Upper lobe of left lung (tissue), 4 donors: ENCODE data around the gene MTCL1.
A peak's percentile ranks its signal among the peaks of the same experiment; 100 is the strongest.

Source experiments
- POLR2A ChIP-seq, 4 donors: fragments of 450-650 bp; IDR thresholded peaks; one replicate each; pipeline ENCODE4 v1.5.1; 2016 to 2017; ENCODE audit warnings: antibody characterized with exemption in 4 of 4, mild to moderate bottlenecking in 2 of 4
- POLR2AphosphoS5 ChIP-seq, 2 donors: sonication (generic); formaldehyde crosslinking; IDR thresholded peaks; one replicate each; pipeline ENCODE4 v1.5.1; 2017; ENCODE audit warnings: antibody characterized with exemption in 2 of 2
- TF ChIP-seq, protein P1 (sequence below), 6 experiments: fragments of 450-650 bp in 4 of 6; fragments of 200-600 bp in 2 of 6; sonication (generic) in 2 of 6; IDR thresholded peaks; one replicate each; pipeline ENCODE4 v1.5.1; 2016 to 2019; ENCODE audit warnings: antibody characterized with exemption in 6 of 6

DNA sequence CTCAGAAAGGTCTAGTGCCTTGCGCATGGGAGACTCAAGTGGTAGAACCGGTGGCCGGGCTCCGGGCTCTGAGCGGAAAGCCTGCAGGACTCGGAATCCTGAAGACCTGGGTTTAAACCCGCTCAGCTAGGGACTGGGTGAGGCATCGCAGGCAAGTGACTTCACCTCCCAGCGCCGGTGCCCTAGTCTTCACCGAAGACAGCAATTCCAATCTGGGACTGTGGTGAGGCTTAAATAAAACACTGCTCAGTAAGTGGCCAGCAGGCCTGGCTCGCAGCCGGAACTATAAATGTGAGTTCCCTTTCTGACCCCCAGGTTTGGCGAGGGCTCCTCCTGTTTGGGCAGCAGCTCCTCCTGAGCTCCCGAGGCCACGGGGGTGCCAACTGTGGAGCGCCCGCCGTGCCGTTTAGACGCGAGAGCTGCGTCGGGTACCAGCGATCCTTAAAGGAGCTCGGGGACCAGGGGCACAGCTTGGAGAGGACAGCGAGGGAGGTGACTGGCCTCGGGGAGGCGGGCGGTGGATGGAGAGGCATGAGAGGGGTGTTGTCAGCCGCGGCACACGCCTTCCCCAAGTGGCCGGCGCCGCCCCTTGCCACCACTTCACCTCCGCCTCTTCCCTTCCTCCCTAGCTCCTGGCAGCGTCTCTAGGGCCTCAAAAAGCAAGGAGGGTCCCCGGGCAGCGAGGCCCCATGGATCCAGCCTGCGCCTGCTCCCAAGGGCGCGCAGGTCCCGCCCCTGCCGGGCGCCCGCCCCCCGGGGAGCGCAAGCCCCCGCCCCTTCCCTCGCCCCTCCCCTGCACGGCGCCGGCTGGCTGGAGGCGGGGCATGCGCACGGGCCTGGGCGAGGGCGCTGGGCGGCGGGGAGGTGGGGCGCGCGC lies 757 bp upstream of the MTCL1 start:
- TF ChIP-seq, protein P1, sequence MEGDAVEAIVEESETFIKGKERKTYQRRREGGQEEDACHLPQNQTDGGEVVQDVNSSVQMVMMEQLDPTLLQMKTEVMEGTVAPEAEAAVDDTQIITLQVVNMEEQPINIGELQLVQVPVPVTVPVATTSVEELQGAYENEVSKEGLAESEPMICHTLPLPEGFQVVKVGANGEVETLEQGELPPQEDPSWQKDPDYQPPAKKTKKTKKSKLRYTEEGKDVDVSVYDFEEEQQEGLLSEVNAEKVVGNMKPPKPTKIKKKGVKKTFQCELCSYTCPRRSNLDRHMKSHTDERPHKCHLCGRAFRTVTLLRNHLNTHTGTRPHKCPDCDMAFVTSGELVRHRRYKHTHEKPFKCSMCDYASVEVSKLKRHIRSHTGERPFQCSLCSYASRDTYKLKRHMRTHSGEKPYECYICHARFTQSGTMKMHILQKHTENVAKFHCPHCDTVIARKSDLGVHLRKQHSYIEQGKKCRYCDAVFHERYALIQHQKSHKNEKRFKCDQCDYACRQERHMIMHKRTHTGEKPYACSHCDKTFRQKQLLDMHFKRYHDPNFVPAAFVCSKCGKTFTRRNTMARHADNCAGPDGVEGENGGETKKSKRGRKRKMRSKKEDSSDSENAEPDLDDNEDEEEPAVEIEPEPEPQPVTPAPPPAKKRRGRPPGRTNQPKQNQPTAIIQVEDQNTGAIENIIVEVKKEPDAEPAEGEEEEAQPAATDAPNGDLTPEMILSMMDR (IDR thresholded peaks at IDR 0.05) = peak in 1 of 6 experiments; percentile 39
- peak in 3 of 4 donors; percentile 31 to 64 (median 63) for TF ChIP-seq POLR2A (IDR thresholded peaks at IDR 0.05)
- TF ChIP-seq POLR2AphosphoS5 (IDR thresholded peaks at IDR 0.05) = peak in 1 of 2 donors; percentile 50
